C4-2B (cell line): ENCODE measurements around the gene TLE3.

Experiments used
- H3K27ac ChIP-seq: fragments of 450-650 bp; 2 replicates; pipeline ENCODE4 v1.5.1; 2017
- CTCF ChIP-seq: fragments of 450-650 bp; conservative IDR thresholded peaks from 2 replicates; pipeline ENCODE4 v1.5.1; 2017; ENCODE audit warnings: mild to moderate bottlenecking
- ZFX ChIP-seq: fragments of 450-650 bp; IDR thresholded peaks from 2 replicates; pipeline ENCODE4 v1.6.1; 2017

Gene TLE3

GRCh38 chr15:70068783-70069565 is 28.7 kb downstream of the TLE3 start:
- H3K27ac ChIP-seq: no peak overlapping the region
- no peak for TF ChIP-seq ZFX
- no peak for TF ChIP-seq CTCF

- no peak for TF ChIP-seq CTCF
- H3K27ac ChIP-seq: no peak overlapping the region
Measured at GRCh38 chr15:70067681-70068080, 30.0 kb downstream of the TLE3 start.

- TF ChIP-seq ZFX: no peak
- TF ChIP-seq CTCF: no peak
- H3K27ac ChIP-seq: no peak overlapping the region
Measured at GRCh38 chr15:70067011-70067410, 30.7 kb downstream of the TLE3 start.

- TF ChIP-seq ZFX (no peak), CTCF (no peak)
- no peak overlapping the region; the same call in 1 of the 2 replicates for H3K27ac ChIP-seq
Measured at GRCh38 chr15:70066447-70066846, 31.3 kb downstream of the TLE3 start.

GRCh38 chr15:70066004-70066403 is 31.7 kb downstream of the TLE3 start:
- H3K27ac ChIP-seq: peak overlapping the region; percentile 30
- no peak for TF ChIP-seq ZFX
- no peak for TF ChIP-seq CTCF

- TF ChIP-seq CTCF (no peak), ZFX (no peak)
- H3K27ac ChIP-seq: peak overlapping the region; percentile 30
Measured at GRCh38 chr15:70065006-70065722, 32.6 kb downstream of the TLE3 start.

GRCh38 chr15:70064441-70064840 is 33.3 kb downstream of the TLE3 start:
- TF ChIP-seq ZFX: no peak
- TF ChIP-seq CTCF: no peak
- no peak overlapping the region for H3K27ac ChIP-seq
